ENCODE data around the gene LRP5.

Gene LRP5

DNA sequence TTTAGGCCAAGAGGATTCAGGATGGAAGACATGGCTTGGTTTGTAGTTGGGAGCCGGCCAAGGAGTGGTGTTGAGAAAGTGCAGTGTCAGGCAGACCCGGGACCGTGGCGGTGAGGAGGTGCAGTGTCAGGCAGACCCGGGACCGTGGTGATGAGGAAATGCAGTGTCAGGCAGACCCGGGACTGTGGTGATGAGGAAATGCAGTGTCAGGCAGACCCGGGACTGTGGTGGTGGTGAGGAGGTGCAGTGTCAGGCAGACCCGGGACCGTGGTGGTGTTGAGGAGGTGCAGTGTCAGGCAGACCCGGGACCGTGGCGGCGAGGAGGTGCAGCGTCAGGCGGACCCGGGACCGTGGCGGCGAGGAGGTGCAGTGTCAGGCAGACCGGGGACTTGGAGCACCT lies 59.7 kb downstream of the LRP5 start:
- no peak overlapping the region for H3K4me3 ChIP-seq
- peaks cover 0 to 24% (median 6%) of the 10 kb centered on the region in 3 donors for H3K36me3 ChIP-seq
- H3K27me3 ChIP-seq: no peaks in the 10 kb centered on the region
- H3K9me3 ChIP-seq: no peaks in the 10 kb centered on the region
- H3K4me1 ChIP-seq: peaks cover 17 to 94% (median 76%) of the 10 kb centered on the region in 4 donors
- intact Hi-C loops (cut with DNase I; ENCODE audit: low total_unique reads): no loop called here
- H3K27ac ChIP-seq: peak overlapping the region; percentile 91 to 94
- peak in 1 of 2 donors; percentile 75 for DNase-seq
- TF ChIP-seq, protein P1, sequence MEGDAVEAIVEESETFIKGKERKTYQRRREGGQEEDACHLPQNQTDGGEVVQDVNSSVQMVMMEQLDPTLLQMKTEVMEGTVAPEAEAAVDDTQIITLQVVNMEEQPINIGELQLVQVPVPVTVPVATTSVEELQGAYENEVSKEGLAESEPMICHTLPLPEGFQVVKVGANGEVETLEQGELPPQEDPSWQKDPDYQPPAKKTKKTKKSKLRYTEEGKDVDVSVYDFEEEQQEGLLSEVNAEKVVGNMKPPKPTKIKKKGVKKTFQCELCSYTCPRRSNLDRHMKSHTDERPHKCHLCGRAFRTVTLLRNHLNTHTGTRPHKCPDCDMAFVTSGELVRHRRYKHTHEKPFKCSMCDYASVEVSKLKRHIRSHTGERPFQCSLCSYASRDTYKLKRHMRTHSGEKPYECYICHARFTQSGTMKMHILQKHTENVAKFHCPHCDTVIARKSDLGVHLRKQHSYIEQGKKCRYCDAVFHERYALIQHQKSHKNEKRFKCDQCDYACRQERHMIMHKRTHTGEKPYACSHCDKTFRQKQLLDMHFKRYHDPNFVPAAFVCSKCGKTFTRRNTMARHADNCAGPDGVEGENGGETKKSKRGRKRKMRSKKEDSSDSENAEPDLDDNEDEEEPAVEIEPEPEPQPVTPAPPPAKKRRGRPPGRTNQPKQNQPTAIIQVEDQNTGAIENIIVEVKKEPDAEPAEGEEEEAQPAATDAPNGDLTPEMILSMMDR (IDR thresholded peaks at IDR 0.05): no peak

DNA sequence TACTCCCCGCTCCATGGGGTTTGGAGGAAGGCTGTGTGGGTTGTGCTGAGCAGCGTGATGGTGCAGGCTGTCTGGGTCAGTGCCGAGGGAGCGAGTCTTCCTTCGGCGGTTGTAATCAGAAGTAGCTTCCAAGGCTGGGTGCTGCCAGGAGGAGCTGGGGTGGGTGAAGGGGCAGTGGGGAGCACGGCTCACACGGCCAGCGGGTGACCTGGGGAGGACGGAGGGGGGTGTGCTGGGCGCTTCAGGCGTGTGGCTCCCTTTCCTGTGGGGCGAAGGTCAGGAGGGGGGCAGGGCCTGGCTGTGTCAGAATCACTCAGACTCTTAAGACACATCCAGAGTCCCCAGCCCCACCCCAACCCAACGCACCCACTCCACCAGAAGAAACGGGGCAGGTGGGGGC lies 60.2 kb downstream of the LRP5 start:
- Histone ChIP-seq H3K4me3 (no peak overlapping the region), H3K9me3 (no peaks in the 10 kb centered on the region), H3K36me3 (peaks cover 0 to 19% (median 1%) of the 10 kb centered on the region in 3 donors), H3K27me3 (no peaks in the 10 kb centered on the region), H3K27ac (peak overlapping the region; percentile 91 to 94), H3K4me1 (peaks cover 17 to 98% (median 81%) of the 10 kb centered on the region in 4 donors)
- peak in 1 of 2 donors; percentile 69 for DNase-seq
- TF ChIP-seq, protein P1 (IDR thresholded peaks at IDR 0.05): no peak
- intact Hi-C loops (cut with DNase I; ENCODE audit: low total_unique reads): no loop called here

DNA sequence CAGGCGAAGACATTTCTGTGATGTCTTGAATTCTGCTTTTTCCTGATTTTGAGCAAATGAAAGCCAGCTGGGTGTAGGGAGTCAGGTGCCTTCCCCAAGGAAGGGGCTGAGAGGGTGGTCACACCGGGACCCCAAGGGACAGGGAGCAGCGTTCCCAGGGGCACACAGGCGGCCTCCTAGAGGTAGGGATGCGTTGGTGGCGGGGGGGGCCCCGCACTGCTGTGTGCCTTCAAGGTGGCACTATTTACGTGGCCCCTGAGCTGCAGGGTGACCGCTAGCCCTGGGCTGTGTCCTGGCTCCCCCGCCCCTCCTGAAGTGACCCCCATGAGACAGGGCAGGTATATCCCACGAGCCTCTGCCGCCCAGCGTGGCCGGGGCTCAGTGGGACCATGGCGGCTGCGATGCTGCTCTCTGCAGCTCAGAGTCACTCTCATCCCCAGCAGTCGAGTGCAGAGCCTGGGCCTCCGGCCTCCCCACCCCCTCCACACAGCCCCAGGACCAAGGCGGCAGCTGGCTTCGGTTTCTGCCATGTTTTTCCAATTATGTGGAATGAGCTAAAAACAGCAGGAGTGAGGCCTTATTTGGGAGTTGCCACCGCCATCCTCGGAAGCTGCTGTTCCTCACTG lies 60.9 kb downstream of the LRP5 start:
- peak; percentile 49 to 88 for DNase-seq
- H3K36me3 ChIP-seq: peaks cover 0 to 12% (median 0%) of the 10 kb centered on the region in 3 donors
- intact Hi-C loops (cut with DNase I; ENCODE audit: low total_unique reads): no loop called here

DNA sequence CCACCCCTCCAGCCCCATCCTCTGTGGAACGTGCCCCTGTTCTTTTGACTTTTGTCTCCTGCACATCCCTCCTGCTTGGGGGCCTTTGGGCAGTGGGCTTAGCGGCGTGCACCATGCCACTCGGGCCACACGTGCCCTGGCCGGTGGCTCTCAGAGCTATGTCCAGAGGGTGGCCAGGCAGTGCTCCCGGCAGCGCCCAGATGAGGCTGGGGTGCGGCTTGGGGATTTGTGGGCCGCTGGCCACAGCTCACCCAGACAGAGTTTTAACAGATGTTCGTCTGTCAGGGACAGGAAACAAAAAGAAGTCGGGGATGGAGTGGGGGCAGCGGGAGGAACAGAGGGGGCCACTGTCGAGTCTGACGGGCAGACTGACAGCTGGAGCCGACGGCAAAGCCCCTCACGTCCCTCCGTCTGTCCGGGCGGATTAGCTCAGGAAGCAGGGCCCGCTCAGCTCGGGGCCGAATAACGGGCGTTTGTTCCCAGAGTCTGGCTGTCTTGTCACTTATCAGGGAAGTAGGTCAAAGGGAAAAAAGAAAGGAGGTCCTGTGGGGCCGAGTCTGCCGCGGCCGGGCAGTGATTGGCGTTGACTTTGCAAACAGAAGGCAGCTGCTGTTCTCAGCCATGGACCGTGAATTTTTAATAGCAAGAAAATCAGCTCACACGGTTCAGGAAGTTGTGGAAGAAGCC lies 61.6 kb downstream of the LRP5 start:
- Histone ChIP-seq H3K4me3 (peak overlapping the region; percentile 15 to 27), H3K27ac (peak overlapping the region; percentile 91 to 94), H3K36me3 (peaks cover 0 to 11% (median 0%) of the 10 kb centered on the region in 3 donors), H3K27me3 (no peaks in the 10 kb centered on the region), H3K4me1 (peaks cover 17 to 97% (median 85%) of the 10 kb centered on the region in 4 donors), H3K9me3 (no peaks in the 10 kb centered on the region)
- TF ChIP-seq, protein P1 (IDR thresholded peaks at IDR 0.05): no peak
- intact Hi-C loops (cut with DNase I; ENCODE audit: low total_unique reads): no loop called here
- peak in 1 of 2 donors; percentile 68 for DNase-seq

More for the DNA sequence above, 60.9 kb downstream of the LRP5 start:
- Histone ChIP-seq H3K4me1 (peaks cover 17 to 98% (median 85%) of the 10 kb centered on the region in 4 donors), H3K4me3 (peak overlapping the region in 1 of 2 donors; percentile 15), H3K27ac (peak overlapping the region; percentile 91 to 94), H3K9me3 (no peaks in the 10 kb centered on the region), H3K27me3 (no peaks in the 10 kb centered on the region)
- TF ChIP-seq, protein P1 (IDR thresholded peaks at IDR 0.05): no peak

GRCh38 chr11:68374531-68374930 lies 62.1 kb downstream of the LRP5 start:
- H3K9me3 ChIP-seq: no peaks in the 10 kb centered on the region
- H3K27ac ChIP-seq: peak overlapping the region; percentile 91 to 94
- no peaks in the 10 kb centered on the region for H3K27me3 ChIP-seq
- peak overlapping the region in 1 of 2 donors; percentile 27 for H3K4me3 ChIP-seq
- intact Hi-C loops (cut with DNase I; ENCODE audit: low total_unique reads): no loop called here
- DNase-seq: no peak
- TF ChIP-seq, protein P1 (IDR thresholded peaks at IDR 0.05): no peak
- peaks cover 17 to 97% (median 83%) of the 10 kb centered on the region in 4 donors for H3K4me1 ChIP-seq
- H3K36me3 ChIP-seq: peaks cover 0 to 11% (median 0%) of the 10 kb centered on the region in 3 donors

All from tibial artery (tissue), 4 donors.